Fibroblast of gingiva (primary cell): Measurements from ENCODE around the gene TPSD1.
"Not testable (repeated sequence)": the region's sequence is repeated elsewhere in the genome, so short reads cannot be mapped to it uniquely, and the experiment has no call there.

Experiments
- DNase-seq: peaks from one replicate; pipeline ENCODE4 v3.0.0-alpha.2; 2011; ENCODE audit warnings: low read depth

The TPSD1 gene

GRCh38 chr16:1241081-1241480 is 14.8 kb upstream of the TPSD1 start:
- DNase-seq, result not testable (repeated sequence)

GRCh38 chr16:1243363-1243762 is 12.5 kb upstream of the TPSD1 start:
- DNase-seq, result not testable (repeated sequence)

- DNase-seq, result not testable (repeated sequence)
Measured at GRCh38 chr16:1243907-1244850, 11.7 kb upstream of the TPSD1 start.

GRCh38 chr16:1244881-1245280 is 11.0 kb upstream of the TPSD1 start:
- DNase-seq, result no peak

- DNase-seq, result no peak
Measured at GRCh38 chr16:1245452-1246020, 10.3 kb upstream of the TPSD1 start.

GRCh38 chr16:1247903-1248537 is 7.8 kb upstream of the TPSD1 start:
- DNase-seq, result not testable (repeated sequence)

- not testable (repeated sequence) for DNase-seq
Measured at GRCh38 chr16:1249031-1249755, 6.7 kb upstream of the TPSD1 start.

- not testable (repeated sequence) for DNase-seq
Measured at GRCh38 chr16:1253701-1254364, 2.0 kb upstream of the TPSD1 start.

- DNase-seq, result not testable (repeated sequence)
Measured at GRCh38 chr16:1254821-1255220, 1.0 kb upstream of the TPSD1 start.

GRCh38 chr16:1256296-1256873 is 516 bp downstream of the TPSD1 start:
- not testable (repeated sequence) for DNase-seq

- no peak for DNase-seq
Measured at GRCh38 chr16:1256874-1257322, 1.0 kb downstream of the TPSD1 start.

GRCh38 chr16:1257561-1258224 is 1.8 kb downstream of the TPSD1 start:
- no peak for DNase-seq

- DNase-seq, result no peak
Measured at GRCh38 chr16:1258225-1258600, 2.3 kb downstream of the TPSD1 start.

- DNase-seq, result no peak
Measured at GRCh38 chr16:1258906-1259759, 3.3 kb downstream of the TPSD1 start.

- no peak for DNase-seq
Measured at GRCh38 chr16:1259760-1260068, 3.8 kb downstream of the TPSD1 start.

GRCh38 chr16:1260101-1260680 is 4.3 kb downstream of the TPSD1 start:
- DNase-seq, result no peak

- DNase-seq, result no peak
Measured at GRCh38 chr16:1261131-1261892, 5.4 kb downstream of the TPSD1 start.

GRCh38 chr16:1262210-1262845 is 6.5 kb downstream of the TPSD1 start:
- DNase-seq, result no peak
